HG03064 (cell line): ENCODE measurements around the gene PCDHGA7.
"Not testable (repeated sequence)": the region's sequence is repeated elsewhere in the genome, so short reads cannot be mapped to it uniquely, and the experiment has no call there.

Experiments
- ATAC-seq: cut with Tn5 transposase; IDR thresholded peaks from one replicate; pipeline ENCODE4 v1.9.1; 2021; ENCODE audit warnings: low read depth; ENCODE audit not compliant: unreplicated experiment

Gene PCDHGA7

GRCh38 chr5:141366016-141366896 is 16.3 kb upstream of the PCDHGA7 start:
- ATAC-seq, result no peak

DNA sequence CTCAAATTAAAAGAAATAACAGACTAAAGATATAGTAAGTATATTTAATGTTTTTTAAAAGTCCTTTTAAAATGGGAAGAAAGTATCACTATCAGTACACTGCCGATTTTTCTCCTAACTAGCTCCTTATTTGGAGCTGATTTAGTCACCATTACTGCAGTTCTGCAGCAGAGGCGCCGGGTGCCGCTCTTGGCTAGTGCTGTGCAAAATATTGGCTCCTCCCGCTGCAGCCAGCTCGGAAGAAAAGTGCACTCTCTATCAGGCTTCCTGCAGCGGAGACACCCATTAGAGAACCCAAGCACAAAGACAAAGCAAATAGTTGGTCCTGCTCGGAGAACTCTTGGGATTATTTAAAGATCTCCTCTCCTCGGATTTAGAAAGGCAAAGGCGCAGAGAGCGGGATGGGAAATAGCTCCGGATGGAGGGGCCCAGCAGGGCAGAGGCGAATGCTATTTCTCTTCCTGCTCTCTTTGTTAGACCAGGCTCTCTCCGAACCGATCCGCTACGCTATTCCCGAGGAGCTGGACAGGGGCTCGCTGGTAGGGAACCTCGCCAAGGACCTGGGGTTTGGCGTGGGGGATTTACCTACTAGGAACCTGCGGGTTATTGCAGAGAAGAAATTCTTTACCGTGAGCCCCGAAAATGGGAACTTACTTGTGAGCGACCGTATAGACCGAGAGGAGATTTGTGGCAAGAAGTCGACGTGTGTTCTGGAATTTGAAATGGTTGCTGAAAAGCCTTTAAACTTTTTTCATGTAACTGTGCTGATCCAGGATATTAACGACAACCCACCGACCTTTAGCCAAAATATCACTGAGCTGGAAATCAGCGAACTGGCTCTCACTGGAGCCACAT is 12.3 kb upstream of the PCDHGA7 start, which contains the start of gene PCDHGB3:
PCDHGB3 (plus strand) TSS at position 249 of the 855 bp plus-strand sequence; CDS start at position 402, 153 bp downstream.
- peak; percentile 61 for ATAC-seq

GRCh38 chr5:141371572-141372475 is 10.7 kb upstream of the PCDHGA7 start:
- ATAC-seq, result no peak

DNA sequence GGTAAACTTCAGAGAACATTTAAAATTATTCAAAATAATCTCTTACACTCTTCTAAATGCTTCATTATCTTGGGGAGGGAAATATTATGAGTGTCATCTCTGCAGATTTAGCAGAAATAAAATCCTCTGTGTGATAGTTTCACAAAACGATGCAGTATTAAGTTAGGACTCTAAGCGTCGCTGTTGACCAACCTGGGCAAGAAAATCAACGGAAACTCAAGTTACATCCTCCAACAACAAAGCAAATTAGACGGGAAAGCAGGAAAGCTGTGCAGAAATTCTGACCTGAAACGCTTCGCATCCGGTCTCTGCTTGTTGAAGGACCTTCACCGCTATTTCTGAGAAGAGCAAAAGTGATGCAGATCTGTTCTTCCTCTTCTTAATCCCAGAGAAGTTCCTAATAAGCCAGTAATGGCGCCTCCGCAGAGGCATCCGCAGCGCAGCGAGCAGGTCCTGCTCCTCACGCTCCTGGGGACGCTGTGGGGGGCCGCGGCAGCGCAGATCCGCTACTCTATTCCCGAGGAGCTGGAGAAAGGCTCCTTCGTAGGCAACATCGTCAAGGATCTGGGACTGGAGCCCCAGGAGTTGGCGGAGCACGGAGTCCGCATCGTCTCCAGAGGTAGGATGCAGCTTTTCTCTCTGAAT is 8.7 kb upstream of the PCDHGA7 start, which contains the start of gene PCDHGA6:
PCDHGA6 (plus strand) TSS at position 219 of the 645 bp plus-strand sequence; CDS start at position 412, 193 bp downstream.
- ATAC-seq, result no peak

- ATAC-seq, result no peak
These were observed 7.9 kb upstream of the PCDHGA7 start for GRCh38 chr5:141374627-141375026.

GRCh38 chr5:141375444-141376155 is 6.9 kb upstream of the PCDHGA7 start:
- not testable (repeated sequence) for ATAC-seq

- ATAC-seq, result no peak
These were observed 803 bp downstream of the PCDHGA7 start for GRCh38 chr5:141383345-141383744.

- ATAC-seq, result no peak
These were observed 2.1 kb downstream of the PCDHGA7 start for GRCh38 chr5:141384471-141385267.

DNA sequence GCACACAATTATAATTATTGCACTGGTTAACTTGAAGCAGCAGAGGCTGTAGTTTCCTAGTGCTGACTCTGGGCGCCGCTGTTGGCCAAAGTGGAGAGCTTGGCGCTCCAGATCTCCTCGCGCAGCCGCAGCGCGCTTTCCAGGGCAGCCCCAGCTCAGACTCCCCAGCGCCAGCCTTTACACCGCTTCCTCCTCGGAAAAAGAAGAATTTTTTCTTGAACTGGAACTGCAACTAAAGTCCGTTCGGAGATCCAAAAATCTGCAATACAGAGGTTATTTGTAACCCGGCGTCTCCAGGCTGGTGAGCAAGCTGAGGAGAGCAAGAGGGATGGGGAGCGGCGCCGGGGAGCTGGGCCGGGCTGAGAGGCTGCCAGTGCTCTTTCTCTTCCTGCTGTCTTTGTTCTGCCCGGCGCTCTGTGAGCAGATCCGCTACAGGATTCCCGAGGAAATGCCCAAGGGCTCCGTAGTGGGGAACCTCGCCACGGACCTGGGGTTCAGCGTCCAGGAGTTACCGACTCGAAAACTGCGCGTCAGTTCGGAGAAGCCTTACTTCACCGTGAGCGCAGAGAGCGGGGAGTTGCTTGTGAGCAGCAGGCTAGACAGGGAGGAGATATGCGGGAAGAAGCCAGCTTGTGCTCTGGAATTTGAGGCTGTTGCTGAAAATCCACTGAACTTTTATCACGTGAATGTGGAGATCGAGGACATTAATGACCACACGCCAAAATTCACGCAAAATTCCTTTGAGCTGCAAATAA is 5.2 kb downstream of the PCDHGA7 start, which contains the start of gene PCDHGB4:
PCDHGB4 (plus strand) TSS at position 142 of the 755 bp plus-strand sequence; CDS start at position 329, 187 bp downstream.
- peak; percentile 87 for ATAC-seq

- no peak for ATAC-seq
These were observed 6.1 kb downstream of the PCDHGA7 start for GRCh38 chr5:141388661-141389060.

DNA sequence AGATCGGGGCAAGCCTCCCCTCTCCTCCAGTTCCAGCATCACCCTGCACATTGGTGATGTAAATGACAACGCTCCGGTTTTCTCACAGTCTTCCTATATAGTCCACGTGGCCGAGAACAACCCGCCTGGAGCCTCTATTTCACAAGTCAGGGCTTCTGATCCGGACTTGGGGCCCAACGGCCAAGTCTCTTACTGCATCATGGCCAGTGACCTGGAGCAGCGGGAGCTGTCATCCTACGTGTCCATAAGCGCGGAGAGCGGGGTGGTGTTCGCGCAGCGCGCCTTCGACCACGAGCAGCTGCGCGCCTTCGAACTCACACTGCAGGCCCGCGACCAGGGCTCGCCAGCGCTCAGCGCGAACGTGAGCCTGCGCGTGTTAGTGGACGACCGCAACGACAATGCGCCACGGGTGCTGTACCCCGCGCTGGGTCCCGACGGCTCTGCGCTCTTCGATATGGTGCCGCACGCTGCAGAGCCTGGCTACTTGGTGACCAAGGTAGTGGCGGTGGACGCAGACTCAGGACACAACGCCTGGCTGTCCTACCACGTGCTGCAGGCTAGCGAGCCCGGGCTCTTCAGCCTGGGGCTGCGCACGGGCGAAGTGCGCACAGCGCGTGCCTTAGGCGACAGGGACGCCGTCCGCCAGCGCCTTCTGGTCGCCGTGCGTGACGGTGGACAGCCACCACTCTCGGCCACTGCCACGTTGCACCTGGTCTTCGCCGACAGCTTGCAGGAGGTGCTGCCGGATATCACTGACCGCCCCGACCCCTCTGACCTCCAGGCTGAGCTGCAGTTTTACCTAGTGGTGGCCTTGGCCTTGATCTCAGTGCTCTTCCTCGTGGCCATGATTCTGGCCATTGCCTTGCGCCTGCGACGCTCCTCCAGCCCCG is 6.9 kb downstream of the PCDHGA7 start:
- ATAC-seq, result no peak

- ATAC-seq, result no peak
These were observed 10.1 kb downstream of the PCDHGA7 start, which contains the start of gene PCDHGA8 for GRCh38 chr5:141392429-141393198. PCDHGA8 (plus strand) TSS chr5:141392633; CDS start chr5:141392814, 181 bp downstream.

DNA sequence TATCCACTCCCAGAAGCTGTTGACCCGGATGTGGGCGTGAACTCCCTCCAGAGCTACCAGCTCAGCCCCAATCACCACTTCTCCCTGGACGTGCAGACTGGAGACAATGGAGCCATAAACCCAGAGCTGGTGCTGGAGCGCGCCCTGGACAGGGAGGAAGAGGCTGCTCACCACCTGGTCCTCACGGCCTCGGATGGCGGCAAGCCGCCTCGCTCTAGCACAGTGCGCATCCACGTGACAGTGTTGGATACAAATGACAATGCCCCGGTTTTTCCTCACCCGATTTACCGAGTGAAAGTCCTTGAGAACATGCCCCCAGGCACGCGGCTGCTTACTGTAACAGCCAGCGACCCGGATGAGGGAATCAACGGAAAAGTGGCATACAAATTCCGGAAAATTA is 10.7 kb downstream of the PCDHGA7 start:
- no peak for ATAC-seq

GRCh38 chr5:141394401-141395187 is 12.1 kb downstream of the PCDHGA7 start:
- ATAC-seq, result not testable (repeated sequence)
